ENCODE data around the gene TENT5D. TPM values are rescaled to one million over a fixed set of nuclear protein-coding genes. Genes with fewer than 3 reads are reported as not detected.
"Not testable (repeated sequence)": the region's sequence is repeated elsewhere in the genome, so short reads cannot be mapped to it uniquely, and the experiment has no call there.

TENT5D gene
- polyA plus RNA-seq, 4 donors: not detected

DNA sequence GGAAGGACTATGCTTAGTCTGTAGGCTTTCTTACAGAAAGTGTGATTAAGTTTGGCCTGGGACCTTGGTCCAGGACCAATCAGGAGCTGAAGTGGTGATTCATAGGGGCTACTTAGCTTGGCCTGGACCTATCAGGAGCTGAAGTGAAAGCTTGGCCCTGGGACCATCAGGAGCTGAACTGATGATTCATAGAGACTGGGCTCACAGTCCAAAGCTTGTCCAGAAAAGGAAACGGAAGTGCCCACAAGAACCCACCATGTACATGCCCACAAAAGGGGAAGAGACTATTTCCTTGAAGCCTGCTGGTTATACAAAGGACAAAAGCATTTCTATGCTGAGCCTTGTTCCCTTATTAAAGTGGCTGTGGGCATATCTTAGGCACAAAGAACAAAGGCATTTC is 12.6 kb downstream of the TENT5D start:
- peaks cover 0 to 8% of the 10 kb centered on the region in 2 donors for H3K9me3 ChIP-seq (ENCODE audit: control insufficient read depth in 2 of 2, insufficient read depth in 1 of 2, low read depth in 1 of 2, low read length in 1 of 2)
- H3K27me3 ChIP-seq (ENCODE audit: control insufficient read depth in 3 of 3, insufficient read depth in 3 of 3, low read length in 3 of 3): no peaks in the 10 kb centered on the region
- no peaks in the 10 kb centered on the region for H3K4me1 ChIP-seq (ENCODE audit: control insufficient read depth in 3 of 3, insufficient read depth in 2 of 3, low read depth in 1 of 3, low read length in 2 of 3)
- DNase-seq (no peak), FAIRE-seq (no peak)
- WGBS, 3 donors: 38 to 69% (median 56%) methylated on average over 1 of the region's 1 CpG
- no peaks in the 10 kb centered on the region for H3K36me3 ChIP-seq (ENCODE audit: control insufficient read depth in 3 of 3, insufficient read depth in 2 of 3, low read depth in 1 of 3, low read length in 3 of 3)
- H3K27ac ChIP-seq (ENCODE audit: low read depth in 1 of 3, low read length in 2 of 3): no peak overlapping the region
- no peak overlapping the region for H3K4me3 ChIP-seq (ENCODE audit: low read depth in 1 of 3, low read length in 3 of 3)

DNA sequence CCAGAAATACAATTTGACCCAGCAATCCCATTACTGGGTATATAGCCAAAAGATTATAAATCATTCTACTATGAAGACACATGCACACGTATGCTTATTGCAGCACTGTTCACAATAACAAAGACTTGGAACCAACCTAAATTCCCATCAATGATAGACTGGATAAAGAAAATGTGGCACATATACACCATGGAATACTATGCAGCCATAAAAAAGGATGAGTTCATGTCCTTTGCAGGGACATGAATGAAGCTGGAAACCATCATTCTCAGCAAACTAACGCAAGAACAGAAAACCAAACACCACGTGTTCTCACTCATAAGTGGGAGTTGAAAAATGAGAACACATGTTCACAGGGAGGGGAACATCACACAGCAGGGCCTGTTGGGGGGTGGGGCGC is 47.9 kb downstream of the TENT5D start:
- WGBS, 3 donors: 74 to 86% (median 79%) methylated on average over 4 of the region's 4 CpGs
- not testable (repeated sequence) for H3K4me3 ChIP-seq (ENCODE audit: low read depth in 1 of 3, low read length in 3 of 3); H3K4me1 ChIP-seq (ENCODE audit: control insufficient read depth in 3 of 3, insufficient read depth in 2 of 3, low read depth in 1 of 3, low read length in 2 of 3); H3K36me3 ChIP-seq (ENCODE audit: control insufficient read depth in 3 of 3, insufficient read depth in 2 of 3, low read depth in 1 of 3, low read length in 3 of 3); DNase-seq; FAIRE-seq; H3K27me3 ChIP-seq (ENCODE audit: control insufficient read depth in 3 of 3, insufficient read depth in 3 of 3, low read length in 3 of 3); H3K9me3 ChIP-seq (ENCODE audit: control insufficient read depth in 2 of 2, insufficient read depth in 1 of 2, low read depth in 1 of 2, low read length in 1 of 2); H3K27ac ChIP-seq (ENCODE audit: low read depth in 1 of 3, low read length in 2 of 3)

DNA sequence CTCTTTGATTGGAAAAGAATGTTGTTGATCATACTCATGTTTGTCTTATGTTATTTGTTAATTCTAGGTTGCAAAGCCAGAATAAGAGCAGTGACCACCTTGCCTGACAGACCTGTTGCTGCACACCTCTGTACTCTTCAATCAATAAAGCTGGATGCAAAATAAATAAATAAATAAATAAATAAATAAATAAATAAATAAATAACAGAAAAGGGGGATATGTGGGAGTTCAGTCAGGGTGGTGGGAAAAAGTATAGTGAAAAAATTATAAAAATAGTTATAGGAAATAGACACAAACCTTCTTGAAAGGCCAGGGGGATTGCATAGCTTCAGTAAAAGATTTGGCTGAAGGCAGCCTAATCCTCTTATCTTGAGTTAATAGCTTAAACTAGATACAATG is 51.3 kb downstream of the TENT5D start:
- Histone ChIP-seq H3K36me3 (ENCODE audit: control insufficient read depth in 3 of 3, insufficient read depth in 2 of 3, low read depth in 1 of 3, low read length in 3 of 3) (no peaks in the 10 kb centered on the region), H3K27me3 (ENCODE audit: control insufficient read depth in 3 of 3, insufficient read depth in 3 of 3, low read length in 3 of 3) (no peaks in the 10 kb centered on the region), H3K27ac (ENCODE audit: low read depth in 1 of 3, low read length in 2 of 3) (no peak overlapping the region), H3K9me3 (ENCODE audit: control insufficient read depth in 2 of 2, insufficient read depth in 1 of 2, low read depth in 1 of 2, low read length in 1 of 2) (peaks cover 0 to 3% of the 10 kb centered on the region in 2 donors), H3K4me3 (ENCODE audit: low read depth in 1 of 3, low read length in 3 of 3) (no peak overlapping the region), H3K4me1 (ENCODE audit: control insufficient read depth in 3 of 3, insufficient read depth in 2 of 3, low read depth in 1 of 3, low read length in 2 of 3) (no peaks in the 10 kb centered on the region)
- DNase-seq (no peak), FAIRE-seq (no peak)

DNA sequence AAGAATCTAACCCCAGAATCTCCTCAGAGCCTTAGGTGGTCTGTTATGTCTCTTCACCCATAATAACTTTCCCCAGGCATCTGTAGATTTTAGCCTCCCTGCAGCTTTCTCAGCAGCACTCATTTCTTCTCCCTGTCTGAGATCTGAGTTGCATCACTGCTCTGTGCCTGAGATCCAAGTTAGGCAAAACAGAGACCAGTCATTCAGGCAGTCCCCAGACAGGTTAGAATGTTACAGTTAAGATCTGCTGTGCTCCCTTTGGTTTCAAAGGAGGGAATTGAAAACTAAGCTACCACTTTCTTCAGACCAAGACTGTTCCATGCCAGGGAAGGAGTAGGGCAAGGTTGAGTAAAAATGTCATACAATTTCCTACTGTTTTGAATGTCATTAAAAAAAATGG is 65.3 kb downstream of the TENT5D start:
- no peaks in the 10 kb centered on the region for H3K36me3 ChIP-seq (ENCODE audit: control insufficient read depth in 3 of 3, insufficient read depth in 2 of 3, low read depth in 1 of 3, low read length in 3 of 3)
- FAIRE-seq (no peak), DNase-seq (no peak)
- no peaks in the 10 kb centered on the region for H3K4me1 ChIP-seq (ENCODE audit: control insufficient read depth in 3 of 3, insufficient read depth in 2 of 3, low read depth in 1 of 3, low read length in 2 of 3)
- H3K9me3 ChIP-seq (ENCODE audit: control insufficient read depth in 2 of 2, insufficient read depth in 1 of 2, low read depth in 1 of 2, low read length in 1 of 2): no peaks in the 10 kb centered on the region
- H3K27me3 ChIP-seq (ENCODE audit: control insufficient read depth in 3 of 3, insufficient read depth in 3 of 3, low read length in 3 of 3): no peaks in the 10 kb centered on the region
- H3K4me3 ChIP-seq (ENCODE audit: low read depth in 1 of 3, low read length in 3 of 3): no peak overlapping the region
- H3K27ac ChIP-seq (ENCODE audit: low read depth in 1 of 3, low read length in 2 of 3): no peak overlapping the region

DNA sequence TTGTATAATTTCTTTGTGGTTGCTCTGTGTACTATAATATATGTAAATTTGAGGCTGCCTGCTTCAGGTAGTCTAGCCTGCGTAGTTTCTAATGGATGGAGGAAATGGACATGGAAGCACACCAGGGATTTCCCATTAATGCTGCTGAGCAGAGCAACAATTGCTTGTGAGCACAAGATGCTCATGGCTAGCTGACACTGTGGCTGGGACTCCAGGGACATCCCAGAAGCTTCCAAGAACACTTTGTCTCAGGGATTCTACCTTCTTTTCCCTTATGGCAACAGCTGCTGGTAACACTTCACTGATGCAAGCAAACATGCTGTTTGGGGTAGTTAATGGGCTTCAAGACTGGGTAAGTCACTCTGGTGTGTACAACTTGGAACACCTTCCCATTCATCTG is 66.1 kb downstream of the TENT5D start:
- Histone ChIP-seq H3K9me3 (ENCODE audit: control insufficient read depth in 2 of 2, insufficient read depth in 1 of 2, low read depth in 1 of 2, low read length in 1 of 2) (no peaks in the 10 kb centered on the region), H3K27me3 (ENCODE audit: control insufficient read depth in 3 of 3, insufficient read depth in 3 of 3, low read length in 3 of 3) (no peaks in the 10 kb centered on the region), H3K27ac (ENCODE audit: low read depth in 1 of 3, low read length in 2 of 3) (no peak overlapping the region), H3K4me1 (ENCODE audit: control insufficient read depth in 3 of 3, insufficient read depth in 2 of 3, low read depth in 1 of 3, low read length in 2 of 3) (no peaks in the 10 kb centered on the region), H3K4me3 (ENCODE audit: low read depth in 1 of 3, low read length in 3 of 3) (no peak overlapping the region), H3K36me3 (ENCODE audit: control insufficient read depth in 3 of 3, insufficient read depth in 2 of 3, low read depth in 1 of 3, low read length in 3 of 3) (no peaks in the 10 kb centered on the region)
- FAIRE-seq (no peak), DNase-seq (no peak)
- 71 to 88% (median 77%) methylated on average over 1 of the region's 1 CpG for WGBS, 3 donors

DNA sequence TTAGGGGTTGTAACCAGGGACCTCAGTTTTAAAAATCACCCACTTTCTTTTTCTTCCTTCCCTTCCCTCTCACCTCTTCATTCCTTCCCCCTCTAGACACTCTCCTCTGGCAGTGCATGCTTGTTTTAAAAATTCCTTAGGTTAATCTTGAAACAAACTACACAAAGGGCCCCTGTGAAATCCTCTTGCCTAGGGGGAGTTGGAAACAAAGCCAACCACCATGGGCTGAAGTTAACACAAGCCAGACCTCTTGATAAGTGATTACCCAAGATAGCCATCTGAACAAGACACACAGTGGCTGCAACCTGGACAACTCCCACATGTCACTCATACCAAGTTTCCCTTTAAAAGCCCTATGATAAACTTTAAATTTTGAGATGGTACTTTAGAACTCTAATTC is 68.9 kb downstream of the TENT5D start:
- no peaks in the 10 kb centered on the region for H3K9me3 ChIP-seq (ENCODE audit: control insufficient read depth in 2 of 2, insufficient read depth in 1 of 2, low read depth in 1 of 2, low read length in 1 of 2)
- H3K4me3 ChIP-seq (ENCODE audit: low read depth in 1 of 3, low read length in 3 of 3): no peak overlapping the region
- no peak for FAIRE-seq
- H3K36me3 ChIP-seq (ENCODE audit: control insufficient read depth in 3 of 3, insufficient read depth in 2 of 3, low read depth in 1 of 3, low read length in 3 of 3): no peaks in the 10 kb centered on the region
- H3K27me3 ChIP-seq (ENCODE audit: control insufficient read depth in 3 of 3, insufficient read depth in 3 of 3, low read length in 3 of 3): no peaks in the 10 kb centered on the region
- H3K4me1 ChIP-seq (ENCODE audit: control insufficient read depth in 3 of 3, insufficient read depth in 2 of 3, low read depth in 1 of 3, low read length in 2 of 3): no peaks in the 10 kb centered on the region
- no peak for DNase-seq
- H3K27ac ChIP-seq (ENCODE audit: low read depth in 1 of 3, low read length in 2 of 3): no peak overlapping the region

Data from small intestine (tissue), 7 donors.